Prostate gland (tissue), 2 donors: ENCODE results near the gene APBA2. TPM values are rescaled to one million over a fixed set of nuclear protein-coding genes. Genes with fewer than 3 reads are reported as not detected.
"Not testable (repeated sequence)": the region's sequence is repeated elsewhere in the genome, so short reads cannot be mapped to it uniquely, and the experiment has no call there.

Source experiments
- DNase-seq: peaks from one replicate; pipeline ENCODE4 v3.0.0-alpha.2; 2019; ENCODE audit warnings: low spot score
- H3K27ac ChIP-seq, 2 donors: fragments of 200-600 bp; sonication (generic); 2 replicates each; pipeline ENCODE4 v1.5.1; 2017 to 2019
- H3K27me3 ChIP-seq: fragments of 200-600 bp; sonication (generic); replicated peaks from 2 replicates; pipeline ENCODE4 v1.5.1; 2019; ENCODE audit not compliant: insufficient read depth
- H3K36me3 ChIP-seq, 2 donors: fragments of 200-600 bp; sonication (generic); 1 replicate in 1 of 2; 2 replicates in 1 of 2; pipeline versions ENCODE4 v1.5.1 to v1.8.1; 2017 to 2019
- H3K4me1 ChIP-seq: fragments of 200-600 bp; sonication (generic); replicated peaks from 2 replicates; pipeline ENCODE4 v1.5.1; 2019
- H3K4me3 ChIP-seq, 2 donors: fragments of 200-600 bp; sonication (generic); 2 replicates each; pipeline ENCODE4 v1.5.1; 2017 to 2019
- H3K9me3 ChIP-seq: fragments of 200-600 bp; sonication (generic); 2 replicates; pipeline ENCODE4 v1.5.1; 2017
- CTCF ChIP-seq, 4 experiments: fragments of 200-600 bp in 2 of 4; fragments of 450-650 bp in 2 of 4; sonication (generic) in 2 of 4; IDR thresholded peaks; 1 replicate in 3 of 4; 2 replicates in 1 of 4; pipeline ENCODE4 v1.5.1; 2016 to 2019; ENCODE audit warnings: antibody characterized with exemption in 4 of 4, mild to moderate bottlenecking in 2 of 4, moderate library complexity in 2 of 4
- POLR2A ChIP-seq: fragments of 450-650 bp; IDR thresholded peaks from one replicate; pipeline ENCODE4 v1.6.1; 2016; ENCODE audit warnings: antibody characterized with exemption, mild to moderate bottlenecking
- POLR2AphosphoS5 ChIP-seq: sonication (generic); formaldehyde crosslinking; IDR thresholded peaks from one replicate; pipeline ENCODE4 v1.6.1; 2017; ENCODE audit warnings: antibody characterized with exemption
- WGBS: methylation state at CpG from one replicate; pipeline ENCODE4 v1.1.5; 2018; 5-methylcytosine and 5-hydroxymethylcytosine counted together
- intact Hi-C: fragments of 100-400 bp; cut with DNase I; formaldehyde crosslinking; loops from one replicate; pipeline ENCODE4 v1.14.2; 2022
- total RNA-seq, 2 donors: library from RNA; depleted of rRNA; stranded (reverse); fragments of >200 nt; gene quantifications; one replicate each; pipeline ENCODE4 v1.1.0, GENCODE V29; 2016

The APBA2 gene
- total RNA-seq, 2 donors from 2014 or later = 2.6 to 25.3 TPM

- H3K9me3 ChIP-seq, H3K4me1 ChIP-seq, intact Hi-C loops, H3K36me3 ChIP-seq, H3K4me3 ChIP-seq, H3K27me3 ChIP-seq, DNase-seq, H3K27ac ChIP-seq: not testable (repeated sequence)
- peak; percentile 17 to 54 (median 36) for TF ChIP-seq CTCF (IDR thresholded peaks at IDR 0.05)
- 81% methylated on average over 10 of the region's 10 CpGs for WGBS
Observed at GRCh38 chr15:29102173-29102794, 216.5 kb downstream of the APBA2 start.

DNA sequence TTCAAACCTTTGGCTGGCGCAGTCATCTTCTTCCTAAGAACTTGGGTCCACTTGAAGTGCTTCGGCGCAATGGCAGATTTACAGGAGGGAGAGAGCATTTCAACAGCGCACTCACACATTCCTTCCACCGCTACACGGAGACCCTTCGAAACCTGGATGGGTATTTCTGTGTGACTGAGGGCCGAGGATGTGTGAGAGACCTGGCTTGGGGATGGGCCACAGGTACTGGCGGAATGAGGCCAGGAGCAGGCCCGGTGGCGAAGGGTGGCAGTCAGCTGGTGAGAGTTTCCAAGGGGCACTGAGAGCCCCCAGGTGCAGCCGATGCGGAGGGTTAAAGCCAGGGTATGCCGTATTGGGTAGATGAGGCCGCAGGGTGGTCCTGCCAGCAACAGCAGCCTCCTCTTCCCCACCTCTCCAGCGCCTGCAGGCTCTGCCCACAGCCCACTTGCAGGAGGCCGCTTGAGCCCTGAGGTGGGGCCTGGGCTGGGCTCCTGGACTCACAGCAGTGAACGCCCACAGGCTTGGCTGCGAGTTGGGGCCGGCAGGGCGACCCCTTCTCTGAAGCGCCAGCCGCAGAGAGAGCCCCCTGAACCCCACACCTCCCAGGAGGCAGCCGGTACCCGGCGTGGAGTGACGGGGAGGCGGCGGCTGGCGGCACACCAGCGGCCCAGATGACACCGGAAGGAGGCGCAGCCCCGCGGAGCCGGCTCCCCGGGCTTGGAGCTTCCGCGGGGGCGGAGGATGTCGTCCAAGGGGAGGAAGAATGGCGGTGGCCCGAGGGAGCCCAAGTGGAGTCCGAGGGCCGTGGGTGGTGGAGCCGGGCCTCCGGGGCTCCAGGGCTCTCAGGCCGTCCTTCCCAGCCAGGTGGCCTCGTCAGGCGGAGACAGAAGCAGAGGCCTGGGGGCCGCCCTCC is 217.4 kb downstream of the APBA2 start:
- Histone ChIP-seq H3K4me3 (peak overlapping the region; percentile 18 to 22), H3K4me1 (no peaks in the 10 kb centered on the region), H3K36me3 (no peaks in the 10 kb centered on the region), H3K27ac (no peak overlapping the region), H3K27me3 (no peaks in the 10 kb centered on the region), H3K9me3 (no peaks in the 10 kb centered on the region)
- no peak for TF ChIP-seq POLR2A
- TF ChIP-seq POLR2AphosphoS5 = no peak
- TF ChIP-seq CTCF (IDR thresholded peaks at IDR 0.05) = no peak
- no peak for DNase-seq
- intact Hi-C loops = no loop called here
- WGBS = 42% methylated on average over 37 of the region's 51 CpGs

GRCh38 chr15:29103824-29104565 is 218.2 kb downstream of the APBA2 start:
- Histone ChIP-seq H3K4me3 (peak overlapping the region; percentile 18 to 22), H3K36me3 (no peaks in the 10 kb centered on the region), H3K9me3 (no peaks in the 10 kb centered on the region), H3K27ac (no peak overlapping the region), H3K4me1 (no peaks in the 10 kb centered on the region), H3K27me3 (no peaks in the 10 kb centered on the region)
- peak; percentile 52 for DNase-seq
- 32% methylated on average over 47 of the region's 47 CpGs for WGBS
- peak; percentile 52 to 82 (median 70) for TF ChIP-seq CTCF (IDR thresholded peaks at IDR 0.05)
- no peak for TF ChIP-seq POLR2A
- no peak for TF ChIP-seq POLR2AphosphoS5
- intact Hi-C loops = no loop called here

DNA sequence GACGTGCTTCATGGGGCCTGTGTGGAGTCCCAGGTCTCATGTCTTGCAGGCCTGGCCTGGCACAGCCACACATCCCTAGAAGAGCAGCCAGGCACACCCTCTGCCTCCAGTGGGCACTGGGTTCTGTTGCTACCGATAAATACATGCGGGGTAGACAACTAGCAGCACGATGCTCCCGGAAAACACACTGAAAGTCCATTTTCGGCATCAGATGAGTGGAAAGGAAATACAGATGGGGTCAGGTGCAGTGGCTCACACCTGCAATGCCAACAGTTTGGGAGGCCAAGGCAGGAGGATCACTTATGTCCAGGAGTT is 218.7 kb downstream of the APBA2 start:
- no peak overlapping the region for H3K27ac ChIP-seq
- H3K27me3 ChIP-seq = no peaks in the 10 kb centered on the region
- 97% methylated on average over 6 of the region's 6 CpGs for WGBS
- no peak for DNase-seq
- no peaks in the 10 kb centered on the region for H3K4me1 ChIP-seq
- H3K36me3 ChIP-seq = no peaks in the 10 kb centered on the region
- intact Hi-C loops = no loop called here
- TF ChIP-seq POLR2AphosphoS5 (no peak), CTCF (IDR thresholded peaks at IDR 0.05) (no peak), POLR2A (no peak)
- no peaks in the 10 kb centered on the region for H3K9me3 ChIP-seq
- H3K4me3 ChIP-seq = no peak overlapping the region
